Stomach (tissue), 9 donors: ENCODE results near the gene CHRNG. TPM values are rescaled to one million over a fixed set of nuclear protein-coding genes. Genes with fewer than 3 reads are reported as not detected.

ENCODE experiments used
- DNase-seq, 2 donors: peaks; one replicate each; pipeline versions ENCODE4 v3.0.0 to v3.0.0-alpha.2; 2013 to 2019
- H3K27ac ChIP-seq, 5 donors: fragments of 200-600 bp in 4 of 5; sonication (generic) in 4 of 5; one replicate each; pipeline ENCODE4 v1.5.1; 2013 to 2019; ENCODE audit warnings: mild to moderate bottlenecking in 1 of 5, moderate library complexity in 1 of 5
- H3K27me3 ChIP-seq, 3 donors: fragments of 200-600 bp; sonication (generic); one replicate each; pipeline ENCODE4 v1.5.1; 2017 to 2019; ENCODE audit warnings: mixed run types in 1 of 3
- H3K36me3 ChIP-seq, 4 donors: fragments of 200-600 bp; sonication (generic); 1 replicate in 3 of 4; 2 replicates in 1 of 4; pipeline ENCODE4 v1.5.1; 2016 to 2019
- H3K4me1 ChIP-seq, 4 donors: fragments of 200-600 bp; sonication (generic); one replicate each; pipeline ENCODE4 v1.5.1; 2016 to 2019
- H3K4me3 ChIP-seq, 4 donors: fragments of 200-600 bp; sonication (generic) in 3 of 4; one replicate each; pipeline ENCODE4 v1.5.1; 2016 to 2019; ENCODE audit warnings: mild to moderate bottlenecking in 1 of 4
- H3K9me3 ChIP-seq, 4 donors: fragments of 200-600 bp; sonication (generic); one replicate each; pipeline ENCODE4 v1.5.1; 2016 to 2019
- EP300 ChIP-seq: sonication (generic); formaldehyde crosslinking; IDR thresholded peaks from one replicate; pipeline ENCODE4 v1.6.1; 2017; ENCODE audit warnings: antibody characterized with exemption
- POLR2A ChIP-seq, 4 donors: fragments of 450-650 bp; IDR thresholded peaks; one replicate each; pipeline ENCODE4 v1.6.1; 2016; ENCODE audit warnings: antibody characterized with exemption in 4 of 4, control low read depth in 2 of 4, mild to moderate bottlenecking in 1 of 4, moderate library complexity in 1 of 4
- POLR2AphosphoS5 ChIP-seq, 3 donors: sonication (generic); formaldehyde crosslinking; IDR thresholded peaks; one replicate each; pipeline ENCODE4 v1.6.1; 2016; ENCODE audit warnings: antibody characterized with exemption in 3 of 3
- WGBS, 5 donors: extraction: QIAGEN DNeasy Blood & Tissue Kit in 3 of 5; methylation state at CpG; one replicate each; pipeline versions ENCODE4 v1.1.5 to v1.1.7; 2013 to 2018; 5-methylcytosine and 5-hydroxymethylcytosine counted together
- intact Hi-C: fragments of 100-400 bp; cut with DNase I; formaldehyde crosslinking; loops from one replicate; pipeline ENCODE4 v1.15.1; 2023; ENCODE audit warnings: low total_unique reads
- polyA plus RNA-seq, 3 donors: library from polyadenylated mRNA; stranded (reverse); fragments of 200-250 nt; gene quantifications; one replicate each; pipeline ENCODE4 v1.2.3, GENCODE V29; 2013
- total RNA-seq, 5 donors: library from RNA; depleted of rRNA; stranded (reverse); fragments of >200 nt; gene quantifications; one replicate each; pipeline versions ENCODE4 v1.1.0 to v1.2.3, GENCODE V29; 2014 to 2016
- TF ChIP-seq, protein P1 (sequence below), 7 experiments: fragments of 450-650 bp in 4 of 7; fragments of 200-600 bp in 3 of 7; sonication (generic) in 3 of 7; IDR thresholded peaks; one replicate each; pipeline ENCODE4 v1.5.1; 2016 to 2019; ENCODE audit warnings: antibody characterized with exemption in 7 of 7, control low read depth in 2 of 7, mild to moderate bottlenecking in 1 of 7
- donor health status: healthy with polysubstance abuse.
- donor health status: Bipolar disorder and iron deficiency.
- donor health status: healthy.

CHRNG gene
- total and polyA plus RNA-seq, 8 donors, result not detected

- 67 to 72% (median 71%) methylated on average over 8 of the region's 8 CpGs for WGBS, 5 donors
- no peak for DNase-seq
- no peaks in the 10 kb centered on the region for H3K9me3 ChIP-seq
- no peaks in the 10 kb centered on the region for H3K36me3 ChIP-seq
- no peak overlapping the region for H3K4me3 ChIP-seq
- H3K4me1 ChIP-seq, result peaks cover 1 to 6% (median 2%) of the 10 kb centered on the region in 4 donors
- H3K27me3 ChIP-seq, result peaks cover 5 to 61% (median 10%) of the 10 kb centered on the region in 3 donors
- no peak for TF ChIP-seq POLR2A (IDR thresholded peaks at IDR 0.05)
- no peak for TF ChIP-seq EP300
- TF ChIP-seq POLR2AphosphoS5 (IDR thresholded peaks at IDR 0.05), result no peak
- intact Hi-C loops, result no loop called here
- no peak overlapping the region for H3K27ac ChIP-seq
Observed at GRCh38 chr2:232492236-232492848, 47.1 kb upstream of the CHRNG start.

DNA sequence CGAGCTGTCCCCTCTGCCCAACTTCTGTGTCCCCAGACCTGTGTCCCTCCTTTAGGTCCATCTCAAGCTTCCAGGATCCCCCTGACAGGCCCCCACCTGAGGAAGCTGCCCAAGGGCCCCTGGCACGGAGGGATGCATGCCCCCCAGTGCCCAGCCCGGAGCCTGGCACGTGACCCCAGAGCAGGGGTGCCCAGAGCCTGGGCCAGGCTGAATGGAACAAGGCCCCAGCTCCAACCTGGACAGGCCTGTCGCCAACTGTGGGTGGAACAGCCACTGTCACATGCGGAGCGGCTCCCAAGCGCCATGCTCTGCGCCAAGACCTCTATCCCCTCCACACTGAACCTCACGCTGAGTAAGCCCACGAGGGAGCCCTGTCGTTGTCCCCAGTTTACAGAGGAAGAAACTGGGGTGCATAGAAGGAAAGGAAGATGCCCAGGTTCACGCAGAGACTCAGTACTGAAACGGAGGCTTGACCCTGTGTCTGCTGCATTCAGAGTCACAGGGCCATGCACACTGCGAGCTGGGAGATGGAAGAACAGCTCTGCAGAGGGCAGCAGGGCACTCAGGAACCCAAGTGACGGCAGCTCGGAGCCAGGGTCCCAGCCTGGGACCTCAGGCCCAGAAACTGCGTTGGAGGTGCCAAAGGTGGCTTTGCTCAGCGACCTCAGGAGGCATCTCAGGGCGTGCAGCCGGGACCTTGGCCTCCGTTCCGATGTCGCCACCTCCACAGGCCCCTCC, 46.4 kb upstream of the CHRNG start:
- no peak overlapping the region for H3K4me3 ChIP-seq
- H3K27ac ChIP-seq, result no peak overlapping the region
- H3K27me3 ChIP-seq, result peaks cover 2 to 57% (median 4%) of the 10 kb centered on the region in 3 donors
- intact Hi-C loops, result no loop called here
- H3K4me1 ChIP-seq, result no peaks in the 10 kb centered on the region
- TF ChIP-seq, protein P1, sequence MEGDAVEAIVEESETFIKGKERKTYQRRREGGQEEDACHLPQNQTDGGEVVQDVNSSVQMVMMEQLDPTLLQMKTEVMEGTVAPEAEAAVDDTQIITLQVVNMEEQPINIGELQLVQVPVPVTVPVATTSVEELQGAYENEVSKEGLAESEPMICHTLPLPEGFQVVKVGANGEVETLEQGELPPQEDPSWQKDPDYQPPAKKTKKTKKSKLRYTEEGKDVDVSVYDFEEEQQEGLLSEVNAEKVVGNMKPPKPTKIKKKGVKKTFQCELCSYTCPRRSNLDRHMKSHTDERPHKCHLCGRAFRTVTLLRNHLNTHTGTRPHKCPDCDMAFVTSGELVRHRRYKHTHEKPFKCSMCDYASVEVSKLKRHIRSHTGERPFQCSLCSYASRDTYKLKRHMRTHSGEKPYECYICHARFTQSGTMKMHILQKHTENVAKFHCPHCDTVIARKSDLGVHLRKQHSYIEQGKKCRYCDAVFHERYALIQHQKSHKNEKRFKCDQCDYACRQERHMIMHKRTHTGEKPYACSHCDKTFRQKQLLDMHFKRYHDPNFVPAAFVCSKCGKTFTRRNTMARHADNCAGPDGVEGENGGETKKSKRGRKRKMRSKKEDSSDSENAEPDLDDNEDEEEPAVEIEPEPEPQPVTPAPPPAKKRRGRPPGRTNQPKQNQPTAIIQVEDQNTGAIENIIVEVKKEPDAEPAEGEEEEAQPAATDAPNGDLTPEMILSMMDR (IDR thresholded peaks at IDR 0.05), result no peak
- no peak for TF ChIP-seq POLR2AphosphoS5 (IDR thresholded peaks at IDR 0.05)
- TF ChIP-seq EP300, result no peak
- no peak for TF ChIP-seq POLR2A (IDR thresholded peaks at IDR 0.05)
- H3K9me3 ChIP-seq, result no peaks in the 10 kb centered on the region
- WGBS, 5 donors, result 79 to 90% (median 88%) methylated on average over 18 to 24 of the region's 24 CpGs
- no peak for DNase-seq
- no peaks in the 10 kb centered on the region for H3K36me3 ChIP-seq

DNA sequence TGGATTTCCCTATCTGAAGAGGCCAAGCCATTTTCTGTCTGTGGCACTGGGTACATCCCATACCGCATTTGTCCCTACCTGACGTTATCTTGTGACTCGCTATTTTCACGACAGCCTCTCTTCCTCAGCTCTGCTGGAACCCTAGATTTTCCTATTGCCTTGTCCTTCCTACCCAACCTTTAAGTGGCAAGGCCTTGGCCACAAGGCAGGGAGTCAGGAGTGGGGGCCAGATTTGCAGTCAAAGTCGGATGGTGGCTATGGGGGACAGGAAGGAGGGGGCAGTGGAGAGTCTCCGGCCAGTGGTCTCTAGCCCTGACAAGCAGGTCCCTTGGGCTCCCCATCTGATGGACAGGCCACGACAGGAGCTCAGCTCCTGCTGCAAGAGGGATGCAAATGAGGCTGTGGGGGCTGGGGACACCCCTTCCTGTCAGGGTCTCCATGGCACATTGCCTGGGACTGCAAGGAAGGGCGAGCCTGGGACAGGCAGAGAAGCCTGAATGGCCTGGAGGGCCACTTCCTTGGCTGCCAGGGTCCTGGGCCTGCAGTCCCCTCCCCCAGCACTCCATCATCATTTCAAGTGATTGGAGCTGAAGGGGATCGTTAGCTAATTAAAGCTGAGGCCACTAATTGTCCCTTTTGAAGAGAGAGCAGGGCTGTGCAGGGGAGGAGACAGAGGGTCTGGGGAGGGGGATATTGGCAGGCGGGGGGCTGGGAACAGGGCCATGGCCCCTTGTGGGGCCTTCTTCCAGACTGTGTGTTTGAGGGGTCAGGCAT, 45.6 kb upstream of the CHRNG start:
- Histone ChIP-seq H3K36me3 (no peaks in the 10 kb centered on the region), H3K9me3 (no peaks in the 10 kb centered on the region), H3K27me3 (peaks cover 0 to 50% (median 0%) of the 10 kb centered on the region in 3 donors), H3K27ac (no peak overlapping the region), H3K4me3 (no peak overlapping the region), H3K4me1 (no peaks in the 10 kb centered on the region)
- no peak for DNase-seq
- WGBS, 5 donors, result 69 to 84% (median 75%) methylated on average over 9 to 10 of the region's 10 CpGs
- no peak for TF ChIP-seq EP300
- TF ChIP-seq, protein P1 (IDR thresholded peaks at IDR 0.05), result no peak
- no peak for TF ChIP-seq POLR2AphosphoS5 (IDR thresholded peaks at IDR 0.05)
- TF ChIP-seq POLR2A (IDR thresholded peaks at IDR 0.05), result no peak
- intact Hi-C loops, result no loop called here

GRCh38 chr2:232494542-232494941, 45.0 kb upstream of the CHRNG start:
- intact Hi-C loops, result no loop called here

More at GRCh38 chr2:232494542-232494941, 45.0 kb upstream of the CHRNG start:
- Histone ChIP-seq H3K27ac (no peak overlapping the region), H3K36me3 (no peaks in the 10 kb centered on the region), H3K27me3 (peaks cover 0 to 43% (median 0%) of the 10 kb centered on the region in 3 donors), H3K4me1 (no peaks in the 10 kb centered on the region), H3K4me3 (no peak overlapping the region), H3K9me3 (no peaks in the 10 kb centered on the region)
- WGBS, 5 donors, result 75 to 95% (median 91%) methylated on average over 3 to 5 of the region's 5 CpGs
- DNase-seq, result no peak
- TF ChIP-seq POLR2AphosphoS5 (IDR thresholded peaks at IDR 0.05) (no peak), POLR2A (IDR thresholded peaks at IDR 0.05) (no peak), EP300 (no peak)
- TF ChIP-seq, protein P1 (IDR thresholded peaks at IDR 0.05), result no peak
